Measurements from ENCODE around the gene CLASRP. TPM values are rescaled to one million over a fixed set of nuclear protein-coding genes. Genes with fewer than 3 reads are reported as not detected.

Gene CLASRP
- total RNA-seq: 17.0 and 17.1 TPM in 2 replicates

GRCh38 chr19:45038931-45039893, at the start of gene CLASRP:
CLASRP (plus strand) TSS chr19:45039045; CDS start chr19:45040213, 1,168 bp downstream.
- H3K4me2 ChIP-seq (ENCODE audit: insufficient read depth, low read length): peak within 1 kb of the TSS; percentile 93
- H3K27me3 ChIP-seq (ENCODE audit: insufficient read depth, low read length): no peaks in the 10 kb centered on the region
- peaks cover 46% of the 10 kb centered on the region for H3K79me2 ChIP-seq (ENCODE audit: insufficient read depth, low read length)
- TF ChIP-seq, protein P1, sequence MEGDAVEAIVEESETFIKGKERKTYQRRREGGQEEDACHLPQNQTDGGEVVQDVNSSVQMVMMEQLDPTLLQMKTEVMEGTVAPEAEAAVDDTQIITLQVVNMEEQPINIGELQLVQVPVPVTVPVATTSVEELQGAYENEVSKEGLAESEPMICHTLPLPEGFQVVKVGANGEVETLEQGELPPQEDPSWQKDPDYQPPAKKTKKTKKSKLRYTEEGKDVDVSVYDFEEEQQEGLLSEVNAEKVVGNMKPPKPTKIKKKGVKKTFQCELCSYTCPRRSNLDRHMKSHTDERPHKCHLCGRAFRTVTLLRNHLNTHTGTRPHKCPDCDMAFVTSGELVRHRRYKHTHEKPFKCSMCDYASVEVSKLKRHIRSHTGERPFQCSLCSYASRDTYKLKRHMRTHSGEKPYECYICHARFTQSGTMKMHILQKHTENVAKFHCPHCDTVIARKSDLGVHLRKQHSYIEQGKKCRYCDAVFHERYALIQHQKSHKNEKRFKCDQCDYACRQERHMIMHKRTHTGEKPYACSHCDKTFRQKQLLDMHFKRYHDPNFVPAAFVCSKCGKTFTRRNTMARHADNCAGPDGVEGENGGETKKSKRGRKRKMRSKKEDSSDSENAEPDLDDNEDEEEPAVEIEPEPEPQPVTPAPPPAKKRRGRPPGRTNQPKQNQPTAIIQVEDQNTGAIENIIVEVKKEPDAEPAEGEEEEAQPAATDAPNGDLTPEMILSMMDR (IDR thresholded peaks at IDR 0.05; ENCODE audit: extremely low read depth, low read depth, low read length): no peak
- peak within 1 kb of the TSS; percentile 88 for H2AFZ ChIP-seq (ENCODE audit: low read length)
- H3K36me3 ChIP-seq (ENCODE audit: insufficient read depth, low read length): peaks cover 45% of the 10 kb centered on the region
- DNase-seq (ENCODE audit: insufficient read length, low spot score, missing footprints): peak; percentile 98
- no peaks in the 10 kb centered on the region for H3K9me3 ChIP-seq (ENCODE audit: low read depth, low read length)
- H3K27ac ChIP-seq (ENCODE audit: low read depth, low read length): peak within 1 kb of the TSS; percentile 97
- peaks cover 28% of the 10 kb centered on the region for H4K20me1 ChIP-seq (ENCODE audit: insufficient read depth, low read length)
- H3K4me3 ChIP-seq (ENCODE audit: insufficient read depth, low read length): peak within 1 kb of the TSS; percentile 99
- peaks cover 11% of the 10 kb centered on the region for H3K4me1 ChIP-seq (ENCODE audit: insufficient read depth, low read length)

- H3K36me3 ChIP-seq (ENCODE audit: insufficient read depth, low read length): peaks cover 41% of the 10 kb centered on the region
These were observed 48.4 kb upstream of the CLASRP start for GRCh38 chr19:44990459-44990858.

DNA sequence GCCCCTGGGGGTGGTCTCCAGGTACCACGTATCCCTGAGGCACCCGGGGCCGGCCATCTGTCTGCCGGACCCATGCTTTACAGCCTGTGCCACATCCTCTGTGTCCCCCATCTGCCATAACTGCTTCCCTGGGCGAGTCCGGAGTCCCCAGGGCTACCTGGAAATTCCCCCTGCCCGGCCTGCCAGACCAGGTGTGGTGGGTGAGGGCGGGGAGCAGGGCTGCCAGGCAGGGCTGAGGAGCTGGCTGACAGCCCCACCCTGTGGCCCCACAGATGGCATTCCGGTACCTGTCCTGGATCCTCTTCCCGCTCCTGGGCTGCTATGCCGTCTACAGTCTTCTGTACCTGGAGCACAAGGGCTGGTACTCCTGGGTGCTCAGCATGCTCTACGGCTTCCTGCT, 47.9 kb upstream of the CLASRP start:
- no peak overlapping the region for H2AFZ ChIP-seq (ENCODE audit: low read length)
- no peak overlapping the region for H3K27ac ChIP-seq (ENCODE audit: low read depth, low read length)
- no peaks in the 10 kb centered on the region for H3K9me3 ChIP-seq (ENCODE audit: low read depth, low read length)
- peak; percentile 5 for DNase-seq (ENCODE audit: insufficient read length, low spot score, missing footprints)
- no peak overlapping the region for H3K4me2 ChIP-seq (ENCODE audit: insufficient read depth, low read length)
- H3K36me3 ChIP-seq (ENCODE audit: insufficient read depth, low read length): peaks cover 40% of the 10 kb centered on the region
- H3K27me3 ChIP-seq (ENCODE audit: insufficient read depth, low read length): no peaks in the 10 kb centered on the region
- TF ChIP-seq, protein P1 (IDR thresholded peaks at IDR 0.05; ENCODE audit: extremely low read depth, low read depth, low read length): no peak
- no peaks in the 10 kb centered on the region for H3K4me1 ChIP-seq (ENCODE audit: insufficient read depth, low read length)
- peaks cover 7% of the 10 kb centered on the region for H4K20me1 ChIP-seq (ENCODE audit: insufficient read depth, low read length)
- H3K79me2 ChIP-seq (ENCODE audit: insufficient read depth, low read length): no peaks in the 10 kb centered on the region
- H3K4me3 ChIP-seq (ENCODE audit: insufficient read depth, low read length): no peak overlapping the region

More at GRCh38 chr19:44990459-44990858, 48.4 kb upstream of the CLASRP start:
- no peak overlapping the region for H3K4me2 ChIP-seq (ENCODE audit: insufficient read depth, low read length)
- H3K4me1 ChIP-seq (ENCODE audit: insufficient read depth, low read length): no peaks in the 10 kb centered on the region
- TF ChIP-seq, protein P1 (IDR thresholded peaks at IDR 0.05; ENCODE audit: extremely low read depth, low read depth, low read length): no peak
- H3K9me3 ChIP-seq (ENCODE audit: low read depth, low read length): no peaks in the 10 kb centered on the region
- DNase-seq (ENCODE audit: insufficient read length, low spot score, missing footprints): peak; percentile 62
- peaks cover 7% of the 10 kb centered on the region for H4K20me1 ChIP-seq (ENCODE audit: insufficient read depth, low read length)
- no peak overlapping the region for H2AFZ ChIP-seq (ENCODE audit: low read length)
- H3K27me3 ChIP-seq (ENCODE audit: insufficient read depth, low read length): no peaks in the 10 kb centered on the region
- no peak overlapping the region for H3K27ac ChIP-seq (ENCODE audit: low read depth, low read length)
- no peaks in the 10 kb centered on the region for H3K79me2 ChIP-seq (ENCODE audit: insufficient read depth, low read length)
- H3K4me3 ChIP-seq (ENCODE audit: insufficient read depth, low read length): no peak overlapping the region

Measured in osteoblast (primary cell).